AG09319 (cell line): ENCODE measurements around the gene COG5.

ENCODE experiments used
- DNase-seq: peaks from one replicate; pipeline ENCODE4 v3.0.0-alpha.2; 2010; ENCODE audit warnings: low read depth; ENCODE audit errors: extremely low read depth
- TF ChIP-seq, protein P1 (sequence below): IDR thresholded peaks from 2 replicates; pipeline ENCODE4 v1.5.1; 2011; ENCODE audit warnings: low read depth, mild to moderate bottlenecking, inconsistent platforms, low read length, moderate library complexity

The COG5 gene

DNA sequence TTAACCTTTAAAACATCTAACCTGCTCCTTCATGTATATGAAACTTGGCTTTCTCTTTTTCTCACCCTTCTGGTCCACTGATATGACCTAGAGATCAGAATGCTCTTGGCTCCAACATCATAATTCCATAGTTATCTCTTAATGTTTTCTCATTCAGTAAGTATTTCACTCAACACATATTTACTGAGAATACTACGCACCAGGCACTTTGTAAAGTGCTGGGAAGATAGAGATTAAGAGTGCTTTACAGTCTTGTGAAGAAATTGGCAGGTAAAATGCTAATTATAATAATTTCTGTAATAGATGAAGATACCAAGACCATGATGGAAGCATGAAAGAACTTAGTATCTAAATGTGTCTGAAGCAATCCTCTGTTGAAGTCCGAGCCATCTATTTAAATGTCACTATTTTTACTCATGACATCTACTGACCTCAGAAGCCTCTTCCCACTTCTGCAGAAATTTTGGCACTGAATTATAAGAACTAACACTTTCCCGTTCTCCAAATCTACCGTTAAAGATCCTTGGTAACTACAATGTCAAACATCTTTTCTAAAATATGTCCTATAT, 278.7 kb downstream of the COG5 start:
- no peak for DNase-seq
- TF ChIP-seq, protein P1, sequence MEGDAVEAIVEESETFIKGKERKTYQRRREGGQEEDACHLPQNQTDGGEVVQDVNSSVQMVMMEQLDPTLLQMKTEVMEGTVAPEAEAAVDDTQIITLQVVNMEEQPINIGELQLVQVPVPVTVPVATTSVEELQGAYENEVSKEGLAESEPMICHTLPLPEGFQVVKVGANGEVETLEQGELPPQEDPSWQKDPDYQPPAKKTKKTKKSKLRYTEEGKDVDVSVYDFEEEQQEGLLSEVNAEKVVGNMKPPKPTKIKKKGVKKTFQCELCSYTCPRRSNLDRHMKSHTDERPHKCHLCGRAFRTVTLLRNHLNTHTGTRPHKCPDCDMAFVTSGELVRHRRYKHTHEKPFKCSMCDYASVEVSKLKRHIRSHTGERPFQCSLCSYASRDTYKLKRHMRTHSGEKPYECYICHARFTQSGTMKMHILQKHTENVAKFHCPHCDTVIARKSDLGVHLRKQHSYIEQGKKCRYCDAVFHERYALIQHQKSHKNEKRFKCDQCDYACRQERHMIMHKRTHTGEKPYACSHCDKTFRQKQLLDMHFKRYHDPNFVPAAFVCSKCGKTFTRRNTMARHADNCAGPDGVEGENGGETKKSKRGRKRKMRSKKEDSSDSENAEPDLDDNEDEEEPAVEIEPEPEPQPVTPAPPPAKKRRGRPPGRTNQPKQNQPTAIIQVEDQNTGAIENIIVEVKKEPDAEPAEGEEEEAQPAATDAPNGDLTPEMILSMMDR, result no peak

- TF ChIP-seq, protein P1, result no peak
Measured at GRCh38 chr7:107277331-107277730, 286.4 kb downstream of the COG5 start.

GRCh38 chr7:107276220-107276827, 287.4 kb downstream of the COG5 start:
- TF ChIP-seq, protein P1, result no peak
- DNase-seq, result no peak

More at GRCh38 chr7:107277331-107277730, 286.4 kb downstream of the COG5 start:
- DNase-seq, result no peak

DNA sequence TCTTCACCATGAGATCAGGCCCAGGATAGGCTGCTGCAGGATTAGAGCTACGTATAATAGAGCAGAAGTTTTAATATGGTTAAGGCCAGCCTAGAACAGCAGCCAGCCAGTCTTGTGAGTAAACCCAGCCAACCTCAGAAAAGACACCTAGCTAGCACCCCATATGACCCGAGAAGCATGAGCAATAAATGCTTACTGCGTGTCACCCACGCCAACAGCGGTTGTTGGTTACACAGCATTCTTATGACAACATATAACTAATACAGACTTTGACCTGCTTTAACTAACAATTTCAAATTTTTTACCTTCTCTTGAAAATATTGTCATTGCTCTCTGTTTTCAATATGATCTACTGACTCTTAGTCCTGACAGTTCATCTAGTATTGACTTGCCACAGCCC, 289.2 kb downstream of the COG5 start:
- TF ChIP-seq, protein P1, result no peak
- DNase-seq, result no peak

DNA sequence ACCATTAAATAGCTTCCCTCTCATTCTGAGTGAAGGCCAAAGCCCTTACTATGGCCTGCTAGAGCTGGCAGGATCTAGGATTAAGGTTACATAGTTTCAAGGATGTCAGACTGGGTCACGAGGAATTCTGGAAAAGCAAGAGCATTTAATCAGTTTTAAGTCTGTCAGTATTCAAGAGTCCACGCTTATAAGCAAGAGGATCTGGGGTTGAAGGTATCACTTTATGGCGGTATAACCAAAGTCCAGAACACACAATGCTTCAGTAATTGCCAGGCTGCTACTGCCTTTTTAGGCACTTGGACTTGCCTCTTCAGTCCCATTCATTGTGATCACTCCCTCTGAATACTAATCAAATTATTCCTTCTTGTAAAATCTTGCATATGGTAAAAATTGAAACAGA, 293.9 kb downstream of the COG5 start:
- no peak for DNase-seq
- TF ChIP-seq, protein P1, result no peak

- no peak for DNase-seq
Measured at GRCh38 chr7:107268594-107268993, 295.1 kb downstream of the COG5 start.

DNA sequence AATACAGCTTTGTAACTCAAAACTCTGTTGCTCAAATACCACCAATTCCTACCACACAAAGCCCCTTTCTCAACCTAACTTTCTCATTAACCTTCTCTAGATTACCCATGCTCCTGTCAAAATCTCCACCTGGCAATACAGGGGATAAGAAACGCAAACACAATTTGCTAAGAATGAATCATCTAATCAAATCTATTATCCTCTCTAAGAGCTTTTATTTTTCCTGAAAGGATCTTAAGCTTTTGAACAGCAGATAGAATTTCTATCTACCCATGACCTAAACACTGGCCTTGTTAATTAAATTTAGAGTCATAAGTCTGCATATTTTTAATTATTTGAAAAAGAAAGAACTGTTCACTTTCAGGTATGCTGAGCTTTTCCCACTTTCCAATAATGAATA, 296.6 kb downstream of the COG5 start:
- TF ChIP-seq, protein P1, result no peak
- no peak for DNase-seq

More at GRCh38 chr7:107268594-107268993, 295.1 kb downstream of the COG5 start:
- TF ChIP-seq, protein P1, result no peak
